ENCODE results near the gene TPCN2.

- TF ChIP-seq POLR2A (IDR thresholded peaks at IDR 0.05): no peak
- no peak for TF ChIP-seq CTCF (IDR thresholded peaks at IDR 0.05)
These were observed 79.2 kb downstream of the TPCN2 start for GRCh38 chr11:69127884-69128283.
